HG03139 (cell line): ENCODE results near the gene DMXL2.
"Not testable (repeated sequence)": the region's sequence is repeated elsewhere in the genome, so short reads cannot be mapped to it uniquely, and the experiment has no call there.

ENCODE experiments used
- ATAC-seq: cut with Tn5 transposase; IDR thresholded peaks from one replicate; pipeline ENCODE4 v1.9.1; 2021; ENCODE audit not compliant: unreplicated experiment

Gene DMXL2

DNA sequence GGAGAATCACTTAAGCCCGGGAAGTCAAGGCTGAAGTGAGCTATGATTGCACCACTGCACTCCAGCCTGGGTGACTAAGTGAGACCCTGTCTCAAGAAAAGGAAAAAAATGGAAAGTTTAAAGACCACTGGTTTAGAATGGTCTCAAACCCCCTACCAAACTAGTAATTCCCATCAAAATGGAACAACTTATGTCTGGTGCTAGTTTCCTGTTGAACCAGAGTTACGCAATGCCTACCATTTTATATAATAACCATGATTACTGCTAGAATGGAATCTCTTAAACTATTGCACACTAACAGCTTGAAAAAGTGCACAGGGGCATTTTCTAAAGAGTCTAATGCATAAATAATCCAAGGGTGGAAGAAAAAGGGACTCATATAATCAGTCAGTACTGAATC is 43.6 kb downstream of the DMXL2 start:
- no peak for ATAC-seq

- ATAC-seq, result no peak
Measured at GRCh38 chr15:51577636-51578304, 44.8 kb downstream of the DMXL2 start.

DNA sequence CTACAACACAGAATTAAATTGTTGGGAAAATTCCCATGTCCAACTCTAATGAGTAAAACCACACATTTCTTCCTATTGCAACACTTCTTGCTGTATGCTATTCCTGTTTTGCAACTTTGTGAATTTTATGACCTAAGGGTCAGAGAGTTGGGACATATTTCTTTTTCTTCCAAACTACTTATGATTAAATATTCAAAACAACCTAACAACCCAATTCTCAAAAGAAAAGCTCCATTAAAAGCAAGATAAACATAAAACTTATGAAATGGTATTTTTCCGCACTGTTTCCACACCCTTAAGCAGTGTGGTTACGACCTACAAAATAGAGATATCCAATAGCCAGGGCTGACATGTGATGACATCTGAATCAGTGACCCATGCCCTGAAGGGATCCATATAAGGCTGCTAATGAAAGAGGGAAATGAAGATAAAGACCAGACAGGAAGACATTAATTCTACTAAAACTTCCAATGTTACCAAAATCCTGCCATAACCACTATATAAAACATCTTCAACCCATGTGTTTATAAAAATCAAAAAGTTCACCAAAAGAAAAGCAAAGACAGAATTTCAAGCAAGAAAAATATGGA is 45.6 kb downstream of the DMXL2 start:
- ATAC-seq, result no peak

GRCh38 chr15:51576286-51576850 is 46.2 kb downstream of the DMXL2 start:
- no peak for ATAC-seq

GRCh38 chr15:51575775-51576174 is 46.8 kb downstream of the DMXL2 start:
- no peak for ATAC-seq

- ATAC-seq, result not testable (repeated sequence)
Measured at GRCh38 chr15:51573352-51573751, 49.2 kb downstream of the DMXL2 start.

GRCh38 chr15:51568939-51569784 is 53.4 kb downstream of the DMXL2 start:
- ATAC-seq, result not testable (repeated sequence)

GRCh38 chr15:51561271-51561670 is 61.3 kb downstream of the DMXL2 start:
- no peak for ATAC-seq

DNA sequence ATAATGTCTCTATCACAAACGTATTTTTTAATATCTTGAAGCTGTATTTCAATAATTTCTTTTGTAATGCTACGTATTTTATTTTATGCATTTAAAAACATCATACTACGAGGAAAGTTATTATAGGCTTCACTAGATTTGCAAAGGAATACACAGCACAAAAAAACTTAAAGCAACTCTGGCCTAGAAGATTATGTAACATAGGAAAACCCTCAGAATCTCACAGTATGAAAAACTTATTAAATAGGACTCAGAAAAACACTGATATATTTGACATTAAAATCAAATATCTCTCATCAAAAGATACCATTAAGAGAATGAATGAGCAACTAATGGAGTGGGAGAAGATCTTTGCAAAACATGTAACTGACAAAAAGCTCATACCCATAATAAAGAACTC is 63.7 kb downstream of the DMXL2 start:
- ATAC-seq, result no peak

DNA sequence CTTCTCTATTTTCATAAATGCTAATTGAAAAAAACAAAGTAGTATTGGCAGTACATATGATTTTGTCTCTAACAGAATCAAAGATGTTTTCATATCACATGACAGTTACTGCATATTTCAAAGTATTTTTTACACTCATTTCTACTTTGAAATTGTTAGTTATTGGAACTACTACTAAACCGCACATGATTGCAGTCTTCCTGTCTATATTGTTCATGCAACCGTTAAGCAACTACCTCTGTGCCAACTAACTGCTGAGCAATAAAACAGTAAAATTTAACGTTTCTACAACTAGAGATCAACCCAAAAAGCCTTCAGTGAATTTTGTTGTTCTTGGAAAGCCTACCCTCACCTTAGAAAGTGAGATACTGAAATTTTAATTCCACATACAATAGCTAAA is 64.2 kb downstream of the DMXL2 start:
- no peak for ATAC-seq

DNA sequence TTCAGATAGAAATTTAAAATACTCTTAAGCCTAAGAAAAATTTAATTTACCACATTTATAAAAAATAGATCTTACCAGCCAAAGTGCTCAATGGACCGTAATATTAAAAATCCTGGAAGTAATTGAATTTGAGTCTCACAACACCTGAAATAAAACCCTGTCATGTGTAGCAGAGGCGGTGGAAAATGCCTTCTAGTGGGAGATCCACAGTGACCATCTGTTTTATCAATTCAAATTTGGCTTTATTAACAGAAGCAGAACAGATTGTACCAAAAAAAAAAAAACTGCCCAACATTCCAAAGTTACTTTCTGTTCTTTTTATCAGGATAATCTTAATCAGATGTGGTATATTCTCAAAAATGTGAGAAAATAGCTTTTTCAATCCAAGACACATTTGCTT is 71.7 kb downstream of the DMXL2 start:
- ATAC-seq, result no peak

DNA sequence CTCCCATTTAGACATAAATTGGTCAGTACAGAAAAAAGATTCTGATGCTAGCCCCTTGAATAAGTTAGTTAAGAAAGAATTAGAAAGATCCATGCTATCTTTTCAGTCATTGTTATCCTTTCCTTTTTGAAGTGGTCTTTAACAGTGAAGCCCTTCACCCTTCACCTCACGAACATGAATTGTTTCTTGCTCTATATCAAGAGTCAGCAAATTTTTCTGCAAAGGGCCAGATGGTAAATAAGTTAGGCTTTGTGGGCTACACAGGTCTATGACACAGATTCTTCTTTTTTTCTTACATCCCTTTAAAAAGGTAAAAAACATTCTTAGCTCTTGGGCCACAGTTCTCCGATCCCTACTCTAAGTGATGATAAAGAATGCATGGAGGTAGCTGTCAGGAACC is 74.9 kb downstream of the DMXL2 start:
- ATAC-seq, result no peak

- ATAC-seq, result no peak
Measured at GRCh38 chr15:51536965-51537574, 85.5 kb downstream of the DMXL2 start.

- no peak for ATAC-seq
Measured at GRCh38 chr15:51533672-51534398, 88.7 kb downstream of the DMXL2 start.

- no peak for ATAC-seq
Measured at GRCh38 chr15:51526955-51527354, 95.6 kb downstream of the DMXL2 start.

GRCh38 chr15:51524376-51524775 is 98.2 kb downstream of the DMXL2 start:
- no peak for ATAC-seq

GRCh38 chr15:51516291-51516690 is 106.3 kb downstream of the DMXL2 start:
- no peak for ATAC-seq

DNA sequence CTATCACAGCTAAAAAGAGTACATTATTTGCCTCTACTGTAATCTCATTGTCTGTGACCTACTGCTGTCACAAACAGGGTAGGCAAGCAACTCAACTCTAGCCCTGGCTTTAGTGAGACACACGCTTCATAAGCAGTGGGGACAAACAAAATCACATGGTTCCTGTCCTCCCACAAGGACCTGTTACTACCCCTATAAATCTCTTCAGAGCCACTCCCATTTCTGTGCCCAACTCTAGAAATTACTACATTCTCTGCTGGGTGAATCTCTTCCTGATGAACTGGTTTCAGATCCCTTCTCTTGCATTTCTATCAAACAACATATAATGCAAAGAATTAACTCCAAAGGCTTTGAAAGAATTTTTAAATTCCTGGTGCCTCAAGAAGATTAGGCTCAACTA is 117.3 kb downstream of the DMXL2 start:
- no peak for ATAC-seq

DNA sequence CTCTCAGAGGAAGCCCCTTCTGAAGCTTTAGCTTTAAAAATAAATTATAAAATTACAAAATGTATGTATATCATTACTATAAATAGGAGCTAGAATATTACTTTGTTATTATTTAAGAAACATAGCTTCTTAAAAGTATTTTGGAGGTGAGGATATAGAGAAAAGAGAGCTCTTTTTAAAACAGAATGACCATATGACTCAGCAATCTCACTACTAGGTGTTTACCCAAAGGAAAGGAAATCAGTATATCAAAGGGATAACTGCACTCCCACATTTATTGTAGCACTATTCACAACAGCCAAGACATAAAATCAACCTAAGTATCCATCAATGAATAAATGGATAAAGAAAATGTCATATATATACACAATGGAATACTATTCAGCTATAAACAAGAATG is 119.6 kb downstream of the DMXL2 start:
- no peak for ATAC-seq

GRCh38 chr15:51499379-51499976 is 123.1 kb downstream of the DMXL2 start:
- no peak for ATAC-seq
